GM18858 (cell line): ENCODE measurements around the gene MOK.
"Not testable (repeated sequence)": the region's sequence is repeated elsewhere in the genome, so short reads cannot be mapped to it uniquely, and the experiment has no call there.

ENCODE experiments used
- ATAC-seq: cut with Tn5 transposase; IDR thresholded peaks from one replicate; pipeline ENCODE4 v1.9.1; 2021; ENCODE audit not compliant: unreplicated experiment

MOK gene, protein sequence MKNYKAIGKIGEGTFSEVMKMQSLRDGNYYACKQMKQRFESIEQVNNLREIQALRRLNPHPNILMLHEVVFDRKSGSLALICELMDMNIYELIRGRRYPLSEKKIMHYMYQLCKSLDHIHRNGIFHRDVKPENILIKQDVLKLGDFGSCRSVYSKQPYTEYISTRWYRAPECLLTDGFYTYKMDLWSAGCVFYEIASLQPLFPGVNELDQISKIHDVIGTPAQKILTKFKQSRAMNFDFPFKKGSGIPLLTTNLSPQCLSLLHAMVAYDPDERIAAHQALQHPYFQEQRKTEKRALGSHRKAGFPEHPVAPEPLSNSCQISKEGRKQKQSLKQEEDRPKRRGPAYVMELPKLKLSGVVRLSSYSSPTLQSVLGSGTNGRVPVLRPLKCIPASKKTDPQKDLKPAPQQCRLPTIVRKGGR

DNA sequence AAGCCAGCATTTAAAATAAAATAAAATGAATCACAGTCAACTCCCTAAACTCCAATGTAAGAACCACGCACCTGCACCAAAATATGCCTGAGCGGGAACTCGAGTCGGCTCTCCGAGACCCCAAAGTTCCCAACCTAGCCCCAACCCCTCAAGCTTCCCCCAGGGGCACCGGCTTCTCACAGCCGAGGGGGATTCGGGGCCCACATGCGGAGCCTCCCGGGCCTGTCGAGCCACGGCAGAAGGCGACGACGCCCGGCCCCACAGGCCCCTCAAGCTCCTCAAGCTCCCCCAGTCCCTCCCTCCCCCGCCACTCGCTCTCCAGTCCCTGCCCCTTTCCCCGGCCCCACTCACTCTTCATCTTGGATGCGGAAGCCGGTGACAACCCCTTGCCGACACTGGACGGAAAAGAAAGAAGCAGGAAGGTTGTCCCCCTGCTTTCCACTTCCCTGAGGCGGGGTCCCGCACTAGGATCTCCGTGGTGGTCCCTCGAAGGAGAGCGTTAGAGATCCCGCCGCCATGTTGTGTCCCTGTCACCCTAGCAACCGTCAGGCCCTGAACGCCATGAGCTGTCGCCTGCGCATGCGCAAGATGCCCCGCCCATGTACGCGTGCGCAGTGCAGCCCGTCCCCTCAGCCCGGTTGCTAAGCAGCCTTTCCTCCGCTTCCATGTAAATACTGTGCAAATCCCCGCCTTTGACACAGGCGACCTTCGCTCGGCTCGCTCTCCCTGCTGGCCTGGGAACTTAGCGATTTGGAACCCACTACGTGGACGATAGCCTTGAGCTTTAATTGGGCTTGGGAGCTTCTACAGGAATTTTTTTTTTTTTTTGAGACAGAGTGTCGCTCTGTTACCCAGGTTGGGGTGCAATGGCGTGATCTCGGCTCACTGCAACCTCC lies at the start of gene MOK:
Gene MOK (minus strand): TSS at position 554 of the 896 bp plus-strand sequence. CDS start 196 bp downstream, at position 358.
- peak; percentile 83 for ATAC-seq

DNA sequence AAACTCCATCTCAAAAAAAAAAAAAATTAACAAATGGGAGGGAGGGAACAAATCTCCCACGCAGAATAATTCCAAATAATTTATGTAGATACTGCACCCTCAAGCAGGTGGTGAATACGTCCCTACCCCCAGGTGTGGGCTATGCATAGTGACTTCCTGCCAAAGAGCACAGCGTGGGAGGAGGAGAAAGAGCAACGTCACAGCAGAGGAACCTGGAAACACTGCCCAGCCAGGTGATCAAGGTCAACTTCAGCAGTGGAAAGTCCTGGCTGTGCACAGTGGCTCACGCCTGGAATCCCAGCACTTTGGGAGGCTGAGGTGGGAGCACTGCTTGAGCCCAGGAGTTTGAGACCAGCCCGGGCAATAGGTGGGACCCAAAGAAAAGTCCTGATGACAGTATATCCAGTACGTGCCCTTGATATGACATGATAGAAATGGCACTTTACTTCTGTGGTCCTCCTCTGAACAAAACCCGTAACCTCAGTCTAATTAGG lies 48.2 kb upstream of the MOK start:
- ATAC-seq: no peak

DNA sequence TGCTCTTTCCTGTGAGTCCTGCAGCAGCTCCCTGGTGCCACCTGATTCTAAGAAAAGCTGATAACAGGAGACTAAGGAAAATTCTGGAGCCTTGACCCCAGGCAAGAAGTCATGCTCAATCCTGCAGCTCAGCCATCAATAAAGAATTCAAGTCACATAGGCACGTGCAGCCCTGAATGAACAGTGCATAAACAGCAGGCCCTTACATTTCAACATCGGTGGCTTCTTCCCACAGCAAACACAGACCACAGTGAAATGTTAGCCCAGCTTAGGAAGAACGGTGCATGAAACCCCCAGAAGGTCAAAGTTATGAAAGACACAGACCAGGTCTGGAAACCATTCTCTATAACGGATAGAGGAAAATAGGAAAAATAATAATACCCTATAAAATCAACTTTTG lies 47.2 kb upstream of the MOK start:
- ATAC-seq: no peak

DNA sequence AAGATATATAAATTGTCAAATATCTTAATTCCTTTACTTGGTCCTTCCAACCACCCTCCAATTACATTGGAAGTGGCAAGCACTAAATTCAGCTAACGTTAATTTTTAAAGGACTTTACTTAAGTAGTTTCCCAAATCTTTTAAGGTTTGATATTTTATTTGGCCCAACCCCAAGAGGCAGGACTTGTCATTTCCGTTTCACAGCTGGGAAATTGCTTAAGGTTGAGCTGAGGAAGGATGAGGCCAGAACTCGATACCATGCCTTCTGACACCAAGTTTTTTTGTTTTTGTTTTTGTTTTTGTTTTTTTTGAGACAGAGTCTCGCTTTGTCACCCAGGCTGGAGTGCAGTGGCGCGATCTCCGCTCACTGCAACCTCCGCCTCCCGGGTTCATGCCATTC lies 46.6 kb upstream of the MOK start:
- ATAC-seq: not testable (repeated sequence)

DNA sequence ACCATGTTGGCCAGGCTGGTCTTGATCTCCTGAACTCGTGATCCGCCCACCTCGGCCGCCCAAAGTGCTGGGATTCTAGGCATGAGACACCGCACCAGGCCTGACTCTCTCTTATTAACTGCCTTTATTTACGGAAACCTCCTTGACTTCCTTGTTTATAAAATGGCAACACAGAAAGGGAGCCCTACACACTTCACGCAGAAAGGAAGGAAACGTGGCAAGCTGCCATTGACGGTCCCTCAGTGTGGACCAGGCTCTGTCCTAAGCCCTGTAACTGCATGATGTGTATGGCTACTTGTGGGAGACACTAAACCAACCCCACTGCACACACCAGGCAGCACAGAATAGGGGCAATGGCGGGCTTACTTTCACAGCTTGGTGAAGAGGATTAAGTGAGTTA lies 46.1 kb upstream of the MOK start:
- ATAC-seq: no peak

DNA sequence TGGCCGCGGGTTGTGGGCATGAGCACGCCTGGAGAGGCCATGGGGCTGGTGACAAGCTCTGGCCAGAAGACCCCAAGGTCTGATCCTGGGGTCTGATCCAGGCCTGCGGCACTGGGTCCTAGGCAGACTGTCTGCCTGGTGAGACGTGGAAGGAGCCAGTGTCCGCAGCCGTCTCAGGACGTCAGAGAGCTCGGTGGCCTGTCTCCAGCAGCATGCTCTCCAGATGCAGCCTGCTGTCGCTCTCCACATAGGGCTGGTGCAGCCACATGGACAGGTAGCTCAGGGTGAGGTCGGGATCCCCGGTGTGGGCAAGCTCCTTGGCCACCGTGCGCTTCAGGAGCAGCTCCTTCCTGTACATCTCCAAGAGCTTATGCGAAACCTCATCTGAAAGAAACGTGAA lies 43.4 kb upstream of the MOK start:
- ATAC-seq: no peak

DNA sequence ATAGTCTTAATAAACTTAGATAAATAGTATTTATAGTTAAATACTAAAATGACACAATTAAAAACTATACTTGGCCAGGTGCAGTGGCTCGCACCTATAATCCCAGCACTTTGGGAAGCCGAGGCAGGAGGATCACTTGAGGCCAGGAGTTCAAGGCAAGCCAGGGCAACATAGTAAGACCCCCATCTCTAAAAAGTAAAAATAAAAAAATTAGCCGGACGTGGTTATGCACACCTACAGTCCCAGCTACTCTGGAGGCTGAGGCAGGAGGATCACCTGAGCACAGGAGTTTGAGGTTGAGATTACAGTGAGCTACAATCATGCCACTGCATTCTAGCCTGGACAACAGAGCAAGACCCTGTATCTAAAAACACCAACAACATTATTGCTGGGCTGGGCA lies 41.7 kb upstream of the MOK start:
- ATAC-seq: no peak

DNA sequence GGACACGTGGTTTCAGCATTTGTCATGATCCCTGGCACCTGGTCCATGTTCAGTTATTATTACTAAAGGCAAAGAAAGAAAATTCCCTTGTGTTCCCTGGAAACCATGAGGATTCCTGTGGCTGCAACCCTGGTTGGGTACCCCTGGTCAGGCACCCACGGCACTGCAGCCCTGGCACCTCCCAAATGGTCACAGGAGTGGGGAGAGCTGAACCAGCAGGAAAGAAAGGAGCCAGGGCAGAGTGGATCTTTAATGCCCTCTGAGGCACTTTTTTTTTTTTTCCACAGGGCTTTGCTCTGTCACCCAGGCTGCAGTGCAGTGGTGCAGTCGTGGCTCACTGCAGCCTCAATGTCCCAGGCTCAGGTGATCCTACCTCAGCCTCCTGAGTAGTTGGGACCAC lies 40.3 kb upstream of the MOK start:
- no peak for ATAC-seq

DNA sequence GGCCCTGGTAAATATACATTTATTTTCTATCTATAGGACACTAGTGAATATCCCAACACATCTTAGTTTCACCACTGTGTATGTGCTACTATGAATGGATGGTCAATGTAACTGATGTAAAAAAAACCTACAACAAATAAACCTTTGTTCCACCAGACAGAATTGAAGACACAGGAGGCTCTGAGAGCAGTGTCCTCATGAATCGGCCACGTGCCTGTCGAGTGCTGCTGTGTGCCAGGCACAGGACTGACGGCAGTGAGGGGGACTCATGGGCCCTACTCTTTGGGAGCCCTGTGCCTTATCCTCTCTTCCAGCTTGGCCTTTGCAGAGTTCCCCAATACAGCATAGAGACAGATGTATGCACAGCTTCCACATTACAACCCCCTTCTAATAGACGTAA lies 39.5 kb upstream of the MOK start:
- no peak for ATAC-seq

DNA sequence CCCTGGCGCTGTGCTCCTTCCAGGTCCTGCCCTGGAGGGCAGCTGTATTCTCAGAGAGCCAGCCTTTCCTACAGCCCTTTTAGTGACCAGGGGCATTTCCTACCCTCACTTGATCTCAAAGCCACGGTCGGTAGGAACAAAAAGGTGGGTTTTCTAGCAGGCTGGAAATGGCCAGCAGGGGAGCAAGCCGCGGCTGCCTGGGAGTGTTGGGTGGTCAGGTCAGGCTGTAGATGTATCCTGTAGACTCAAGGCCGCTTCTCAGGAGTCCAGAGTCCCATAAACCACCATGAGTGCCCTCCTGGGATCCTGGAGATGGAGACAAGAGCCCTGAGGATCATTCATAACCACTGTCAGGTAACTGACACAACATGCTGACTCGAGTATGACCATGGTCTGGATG lies 39.1 kb upstream of the MOK start:
- ATAC-seq: no peak

DNA sequence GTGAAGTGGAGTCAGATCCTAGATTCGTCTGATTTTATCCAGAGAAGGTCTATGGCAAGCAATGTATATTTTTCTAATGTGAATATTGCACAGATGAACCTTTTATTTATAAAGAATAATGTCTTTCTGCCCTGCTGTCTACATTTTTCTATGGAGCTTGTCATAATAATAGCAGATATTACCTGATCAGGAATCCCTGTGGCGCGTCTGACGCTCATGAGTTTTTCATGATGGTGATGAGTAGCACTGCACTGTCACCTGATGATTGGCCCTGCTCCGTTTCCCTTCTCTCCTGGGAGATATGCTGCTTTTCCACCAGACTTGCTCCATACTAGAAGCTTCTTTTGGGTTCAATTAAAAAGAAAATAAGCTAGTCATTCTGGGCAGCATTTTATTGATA lies 37.3 kb upstream of the MOK start:
- ATAC-seq: no peak

DNA sequence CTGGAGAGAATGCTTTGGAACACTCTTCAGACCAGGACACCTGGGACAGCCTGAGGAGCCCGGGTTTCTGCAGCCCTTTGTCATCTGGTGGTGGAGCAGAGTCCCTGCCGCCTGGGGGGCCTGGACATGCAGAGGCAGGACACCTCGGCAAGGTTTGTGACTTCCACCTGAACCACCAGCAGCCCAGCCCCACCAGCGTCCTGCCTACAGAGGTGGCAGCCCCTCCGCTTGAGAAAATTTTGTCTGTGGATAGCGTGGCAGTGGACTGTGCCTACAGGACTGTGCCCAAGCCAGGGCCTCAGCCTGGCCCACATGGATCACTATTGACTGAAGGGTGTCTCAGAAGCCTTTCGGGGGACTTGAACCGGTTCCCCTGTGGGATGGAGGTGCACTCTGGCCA lies 36.6 kb upstream of the MOK start:
- ATAC-seq: no peak

DNA sequence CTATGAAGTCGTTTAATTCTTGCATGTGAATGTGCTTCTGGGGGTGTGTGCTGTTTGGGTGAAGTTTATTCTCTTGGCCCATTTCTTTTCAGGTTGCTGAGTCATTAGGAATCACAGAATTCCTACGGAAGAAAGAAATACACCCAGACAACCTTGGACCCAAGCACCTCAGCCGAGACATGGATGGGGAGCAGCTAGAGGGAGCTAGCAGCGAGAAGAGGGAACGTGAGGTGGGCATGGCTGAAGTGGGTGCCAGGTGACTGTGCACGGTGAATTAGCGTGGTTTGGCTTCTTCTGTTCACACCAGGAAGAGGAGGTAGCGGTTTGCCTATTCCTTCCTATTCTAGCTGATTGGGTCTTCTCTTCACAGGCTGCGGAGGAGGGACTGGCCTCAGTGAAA lies 33.8 kb upstream of the MOK start:
- ATAC-seq: no peak

DNA sequence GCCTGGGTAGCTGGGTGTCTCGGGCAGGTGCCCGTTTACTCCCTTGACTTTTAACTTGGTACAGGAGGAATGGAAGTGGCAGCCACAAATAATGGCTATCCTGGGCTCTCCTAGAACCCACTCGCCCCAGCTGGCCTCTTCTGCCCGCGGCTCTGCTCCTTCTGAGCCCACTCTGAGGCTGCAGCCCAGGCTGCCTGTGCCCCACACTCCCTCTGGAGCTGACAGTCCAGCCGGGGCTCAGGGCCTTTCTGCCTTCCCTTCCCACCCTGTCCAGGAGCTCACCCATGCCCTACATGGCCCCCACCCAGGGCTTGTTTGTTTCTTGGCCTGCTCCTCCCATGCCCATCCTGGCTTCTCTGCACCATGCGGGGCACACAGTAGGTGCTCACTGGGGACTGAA lies 30.2 kb upstream of the MOK start:
- no peak for ATAC-seq

DNA sequence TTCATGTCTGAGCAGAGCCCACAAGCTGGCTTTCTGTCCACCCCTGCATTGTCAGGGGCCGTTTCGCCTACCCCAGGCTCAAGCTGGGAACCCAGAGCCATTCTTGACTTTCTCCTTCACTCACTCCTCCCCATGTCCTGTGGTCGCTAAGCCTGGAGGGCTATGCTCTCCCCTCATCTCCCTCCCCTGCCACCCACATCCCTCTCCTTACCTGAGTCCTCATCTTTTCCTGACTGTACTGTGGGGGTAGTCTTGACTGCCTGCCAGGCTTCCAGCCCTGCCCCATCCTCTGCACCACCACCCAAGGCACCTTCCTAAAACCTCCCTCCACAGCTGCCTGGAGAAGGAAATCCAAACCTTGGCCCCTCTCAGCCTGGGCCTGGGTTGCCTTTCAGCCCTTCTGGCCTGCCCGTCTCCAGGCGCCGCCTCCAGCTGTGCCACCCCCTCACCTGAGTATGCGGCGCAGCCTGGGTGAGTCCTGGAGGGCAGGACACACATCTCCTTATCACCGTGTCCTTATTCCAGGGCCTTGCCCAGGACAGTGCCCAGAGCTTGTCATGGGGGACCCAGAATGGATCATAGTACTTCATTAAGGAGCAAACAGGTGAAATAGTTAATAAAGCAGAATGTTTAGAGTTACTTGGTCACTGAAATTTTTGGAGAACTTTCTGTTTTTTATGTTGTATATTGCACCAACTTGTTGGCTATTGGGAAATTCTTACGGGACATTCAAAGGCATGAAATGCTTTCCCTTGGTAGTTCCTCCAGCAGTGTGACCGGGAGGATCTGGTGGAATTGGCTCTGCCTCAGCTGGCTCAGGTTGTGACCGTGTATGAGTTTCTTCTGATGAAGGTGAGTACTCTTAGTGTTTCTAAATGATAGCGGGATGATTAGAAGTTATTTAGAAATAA lies 29.1 kb upstream of the MOK start:
- ATAC-seq: no peak

DNA sequence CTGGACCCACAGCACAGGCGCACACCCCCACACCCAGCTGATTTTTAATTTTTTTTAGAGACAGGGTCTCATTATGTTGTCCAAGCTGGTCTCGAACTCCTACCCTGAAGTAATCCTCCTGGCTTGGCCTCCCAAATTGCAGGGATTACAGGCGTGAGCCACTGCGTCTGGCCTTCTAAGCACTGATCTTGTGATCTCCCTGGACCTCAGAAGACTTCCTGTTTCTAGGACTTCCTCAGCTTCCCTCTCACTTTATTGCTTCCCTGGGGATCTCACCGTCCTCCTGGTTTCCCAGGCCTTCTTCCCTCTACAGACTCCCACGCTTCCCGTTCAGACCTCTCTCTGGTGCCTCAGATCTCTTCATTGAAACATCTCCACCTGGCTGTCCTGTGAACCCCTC lies 28.4 kb upstream of the MOK start:
- ATAC-seq: no peak

DNA sequence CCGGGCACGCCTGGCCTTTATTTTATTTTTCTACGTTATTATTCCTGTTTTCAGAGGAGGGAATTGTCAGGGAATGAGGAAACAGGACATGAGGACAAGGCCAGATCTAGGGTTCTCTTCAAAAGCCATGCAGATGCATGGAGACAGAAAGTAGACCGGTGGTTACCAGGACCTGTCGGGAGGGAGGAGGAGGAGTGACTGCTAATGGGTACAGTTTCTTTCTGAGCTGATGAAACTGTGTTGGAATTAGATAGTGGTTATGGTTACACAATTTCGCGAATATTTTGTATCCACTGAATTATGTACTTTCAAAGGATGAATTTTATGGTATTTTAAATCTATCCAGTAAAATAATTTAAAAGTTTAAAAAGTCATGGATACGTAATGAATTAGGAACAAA lies 25.8 kb upstream of the MOK start:
- ATAC-seq: no peak

DNA sequence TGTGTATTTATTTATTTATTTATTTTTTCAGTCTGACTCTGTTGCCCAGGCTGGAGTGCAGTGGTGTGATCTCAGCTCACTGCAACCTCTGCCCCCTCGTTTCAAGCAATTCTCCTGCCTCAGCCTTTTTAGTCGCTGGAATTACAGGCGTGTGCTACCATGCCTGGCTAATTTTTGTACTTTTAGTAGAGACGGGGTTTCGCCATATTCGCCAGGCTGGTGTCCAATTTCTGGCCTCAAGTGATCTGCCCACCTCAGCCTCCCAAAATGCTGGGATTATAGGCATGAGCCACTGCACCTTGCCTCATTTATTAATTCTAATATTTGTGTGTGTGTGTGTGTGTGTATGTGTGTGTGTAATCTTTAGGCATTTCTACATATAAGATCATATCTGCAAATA lies 24.4 kb upstream of the MOK start:
- not testable (repeated sequence) for ATAC-seq

DNA sequence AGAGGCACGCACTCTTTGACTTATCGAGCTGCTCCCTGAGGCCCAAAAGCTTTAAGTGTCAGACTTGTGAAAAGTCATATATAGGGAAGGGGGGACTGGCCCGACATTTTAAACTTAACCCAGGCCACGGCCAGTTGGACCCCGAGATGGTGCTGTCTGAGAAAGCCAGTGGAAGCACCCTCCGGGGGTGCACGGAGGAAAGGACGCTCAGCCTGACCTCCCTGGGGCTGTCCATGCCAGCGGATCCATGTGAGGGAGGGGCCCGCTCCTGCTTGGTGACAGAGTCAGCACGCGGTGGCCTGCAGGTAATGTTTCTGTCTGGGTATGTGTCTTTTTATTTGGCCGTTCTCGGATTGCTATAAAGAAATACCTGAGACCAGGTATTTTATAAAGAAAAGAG lies 21.6 kb upstream of the MOK start:
- no peak for ATAC-seq

DNA sequence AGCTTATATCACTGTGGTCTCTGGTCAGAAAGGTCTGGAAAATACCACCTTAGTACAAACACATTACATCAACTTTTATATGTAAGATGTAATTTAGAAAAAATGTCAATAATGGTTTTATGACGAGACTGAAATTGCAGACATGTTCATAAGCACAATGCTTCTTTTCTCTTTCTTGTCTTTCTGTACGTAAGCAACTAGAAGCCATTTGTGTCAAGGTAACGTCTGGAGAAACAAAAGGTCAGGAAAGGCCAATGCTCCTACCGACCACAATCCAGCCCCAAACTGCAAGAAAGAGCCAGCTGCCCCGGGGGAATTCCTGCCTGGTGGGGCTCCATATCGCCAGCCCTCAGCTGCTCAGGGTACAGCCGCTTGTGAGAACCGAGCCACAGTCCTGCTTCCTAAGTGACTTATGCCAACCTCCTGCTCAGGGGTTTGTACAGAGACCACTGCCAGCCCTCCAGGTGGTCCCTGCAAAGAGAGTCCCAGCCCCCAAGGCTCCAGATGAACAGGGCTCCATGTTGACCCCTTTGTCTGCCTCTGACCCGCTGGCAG lies 20.9 kb upstream of the MOK start:
- no peak for ATAC-seq

DNA sequence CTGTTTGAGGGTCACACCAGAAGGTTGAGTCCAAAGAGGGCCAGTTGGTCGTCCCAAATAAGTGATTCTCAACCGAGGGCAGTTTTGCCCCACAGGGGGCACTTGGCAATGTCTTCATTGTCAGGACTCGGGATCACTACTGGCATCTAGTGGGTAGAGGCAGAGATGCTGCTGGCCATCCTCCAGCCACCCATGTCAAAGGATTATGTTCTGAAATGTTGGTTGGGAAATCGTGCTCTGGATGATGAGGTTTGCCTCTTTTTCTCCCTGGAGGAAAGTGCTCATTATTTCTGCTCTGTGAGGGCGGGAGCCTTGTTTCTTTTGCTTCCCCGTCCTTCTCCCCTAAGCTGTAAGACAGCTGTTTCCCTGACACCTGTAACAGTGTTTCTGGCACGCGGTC lies 18.1 kb upstream of the MOK start:
- ATAC-seq: no peak
